Measurements from ENCODE around the gene INTU. TPM values are rescaled to one million over a fixed set of nuclear protein-coding genes. Genes with fewer than 3 reads are reported as not detected.
"Not testable (repeated sequence)": the region's sequence is repeated elsewhere in the genome, so short reads cannot be mapped to it uniquely, and the experiment has no call there.

The INTU gene
- polyA plus RNA-seq, 3 donors = 19.9 to 26.4 (median 25.5) TPM

DNA sequence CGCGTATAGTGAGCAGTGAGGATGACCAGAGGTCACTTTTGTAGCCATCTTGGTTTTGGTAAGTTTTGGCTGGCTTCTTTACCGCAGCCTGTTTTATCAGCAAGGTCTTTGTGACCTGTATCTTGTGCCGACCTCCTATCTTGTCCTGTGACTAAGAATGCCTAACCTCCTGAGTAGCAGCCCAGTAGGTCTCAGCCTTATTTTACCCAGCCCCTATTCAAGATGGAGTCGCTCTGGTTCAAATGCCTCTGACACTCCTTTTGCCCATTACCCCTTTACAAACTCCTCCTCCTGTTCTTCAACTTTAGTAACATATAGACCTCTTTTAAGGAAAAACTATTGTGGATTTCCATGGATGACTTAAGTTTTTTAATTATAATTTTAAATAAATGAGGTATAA lies 2.6 kb upstream of the INTU start:
- DNase-seq (ENCODE audit: extremely low read depth in 1 of 11, low read depth in 9 of 11, low spot score in 4 of 11) = no peak

GRCh38 chr4:127631420-127631819 lies 1.3 kb upstream of the INTU start:
- no peak for DNase-seq (ENCODE audit: extremely low read depth in 1 of 11, low read depth in 9 of 11, low spot score in 4 of 11)

- DNase-seq (ENCODE audit: extremely low read depth in 1 of 11, low read depth in 9 of 11, low spot score in 4 of 11) = no peak
These were observed 1.4 kb downstream of the INTU start for GRCh38 chr4:127634181-127634580.

GRCh38 chr4:127641524-127641923 lies 8.8 kb downstream of the INTU start:
- no peak for DNase-seq (ENCODE audit: extremely low read depth in 1 of 11, low read depth in 9 of 11, low spot score in 4 of 11)

DNA sequence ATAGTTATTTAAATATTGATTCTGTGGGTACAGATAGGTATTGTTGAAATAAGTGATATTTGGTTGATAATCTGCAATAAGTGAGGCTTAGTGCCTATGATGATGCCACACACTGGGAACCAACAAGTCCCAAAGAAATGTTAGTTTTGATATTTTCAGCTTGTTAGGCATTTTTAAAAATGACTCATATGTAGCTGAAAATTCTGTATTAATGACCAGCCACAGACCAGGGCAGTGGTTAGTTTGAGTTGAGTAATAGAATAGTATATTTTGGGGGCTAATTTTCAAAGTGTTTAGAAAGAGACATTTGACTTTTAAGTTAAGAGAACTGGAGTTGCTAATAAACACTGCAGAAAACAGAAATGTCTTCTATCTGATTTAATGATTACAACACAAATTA lies 9.4 kb downstream of the INTU start:
- no peak for DNase-seq (ENCODE audit: extremely low read depth in 1 of 11, low read depth in 9 of 11, low spot score in 4 of 11)

GRCh38 chr4:127643791-127644190 lies 11.0 kb downstream of the INTU start:
- no peak for DNase-seq (ENCODE audit: extremely low read depth in 1 of 11, low read depth in 9 of 11, low spot score in 4 of 11)

GRCh38 chr4:127648061-127648460 lies 15.3 kb downstream of the INTU start:
- DNase-seq (ENCODE audit: extremely low read depth in 1 of 11, low read depth in 9 of 11, low spot score in 4 of 11) = no peak

GRCh38 chr4:127655590-127655989 lies 22.8 kb downstream of the INTU start:
- not testable (repeated sequence) for DNase-seq (ENCODE audit: extremely low read depth in 1 of 11, low read depth in 9 of 11, low spot score in 4 of 11)

GRCh38 chr4:127656047-127656680 lies 23.4 kb downstream of the INTU start:
- DNase-seq (ENCODE audit: extremely low read depth in 1 of 11, low read depth in 9 of 11, low spot score in 4 of 11) = no peak

DNA sequence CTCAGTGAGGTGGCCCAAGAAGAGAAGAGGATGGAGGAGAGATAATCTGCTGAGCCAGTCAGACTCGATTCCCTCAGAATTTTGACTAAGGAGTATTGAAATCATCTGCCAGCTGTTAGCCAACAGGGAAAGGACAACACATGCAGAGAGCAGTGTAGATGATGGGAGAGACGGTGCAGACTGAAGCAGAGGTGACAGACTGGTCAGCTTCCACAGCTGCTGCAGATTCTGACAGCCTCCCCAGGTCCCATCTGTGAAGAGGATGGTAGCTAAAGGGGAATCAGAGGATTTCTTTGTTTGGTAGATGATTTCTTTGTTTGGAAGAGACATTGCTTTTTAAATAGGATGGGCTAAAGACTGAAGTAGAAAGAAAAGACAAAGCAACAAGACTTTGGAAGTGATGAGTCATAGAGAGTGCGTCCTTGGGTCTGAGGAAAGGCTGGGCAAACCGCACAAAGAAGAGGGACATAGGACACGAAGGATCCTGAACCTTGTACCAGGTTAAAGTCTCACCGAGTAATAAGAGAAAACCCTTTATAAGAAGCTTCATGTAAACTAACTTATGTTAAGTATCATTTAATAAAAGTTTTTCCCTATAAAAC lies 27.6 kb downstream of the INTU start:
- DNase-seq (ENCODE audit: extremely low read depth in 1 of 11, low read depth in 9 of 11, low spot score in 4 of 11) = no peak

DNA sequence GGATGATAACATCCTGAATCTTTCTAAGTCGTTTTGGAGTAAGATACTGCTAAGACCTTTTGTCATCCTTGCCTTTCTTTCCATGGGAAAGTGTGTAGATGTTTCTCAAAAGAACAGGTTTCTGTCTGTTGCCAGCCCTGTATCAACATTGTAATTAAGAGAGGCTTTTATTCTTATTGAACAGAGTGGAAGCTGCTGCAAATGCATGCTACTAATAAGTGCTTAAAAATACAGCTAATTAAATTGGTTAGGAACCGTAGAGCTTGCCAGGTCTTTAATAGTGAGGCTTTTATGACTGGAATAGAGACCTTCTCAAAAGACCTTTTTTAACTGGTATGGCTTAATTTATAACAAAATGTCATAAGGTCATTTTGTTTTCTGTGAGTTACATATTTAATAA lies 34.4 kb downstream of the INTU start:
- DNase-seq (ENCODE audit: extremely low read depth in 1 of 11, low read depth in 9 of 11, low spot score in 4 of 11) = no peak

DNA sequence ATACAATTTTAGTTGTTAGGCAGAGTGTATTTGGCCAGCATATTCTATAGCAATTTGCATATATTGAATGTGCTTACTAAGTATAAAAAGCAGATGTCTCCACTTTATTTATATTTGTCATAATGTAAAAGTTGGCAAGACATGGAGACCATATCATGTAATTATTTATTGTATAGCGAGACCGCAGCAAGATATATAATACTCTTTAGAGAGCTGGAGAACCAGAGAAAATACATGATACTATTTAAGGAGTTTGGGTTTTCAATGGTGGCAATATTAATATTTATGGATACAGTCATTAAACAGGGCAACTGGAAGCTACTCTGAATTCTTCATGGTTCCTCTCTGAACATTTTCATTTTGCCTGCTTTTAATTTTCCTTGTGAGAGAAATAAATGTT lies 35.0 kb downstream of the INTU start:
- no peak for DNase-seq (ENCODE audit: extremely low read depth in 1 of 11, low read depth in 9 of 11, low spot score in 4 of 11)

DNA sequence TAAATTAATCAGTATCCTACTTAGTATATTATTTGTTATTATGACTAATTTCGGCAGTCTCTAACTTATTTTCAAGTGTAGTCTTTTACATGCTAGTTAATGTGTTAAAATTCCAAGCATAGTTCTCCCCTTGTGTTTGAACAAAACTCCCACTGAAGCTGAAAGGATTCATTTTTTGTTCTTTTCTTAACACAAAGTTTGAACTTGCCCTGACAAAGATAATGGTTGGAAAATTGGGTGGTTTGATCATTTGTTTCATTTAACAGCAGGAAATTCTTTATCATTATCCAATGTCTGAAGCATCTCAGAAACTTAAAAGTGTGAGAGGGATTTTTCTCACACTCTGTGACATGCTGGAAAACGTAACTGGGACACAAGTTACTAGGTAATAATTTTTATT lies 36.0 kb downstream of the INTU start:
- DNase-seq (ENCODE audit: extremely low read depth in 1 of 11, low read depth in 9 of 11, low spot score in 4 of 11) = no peak

DNA sequence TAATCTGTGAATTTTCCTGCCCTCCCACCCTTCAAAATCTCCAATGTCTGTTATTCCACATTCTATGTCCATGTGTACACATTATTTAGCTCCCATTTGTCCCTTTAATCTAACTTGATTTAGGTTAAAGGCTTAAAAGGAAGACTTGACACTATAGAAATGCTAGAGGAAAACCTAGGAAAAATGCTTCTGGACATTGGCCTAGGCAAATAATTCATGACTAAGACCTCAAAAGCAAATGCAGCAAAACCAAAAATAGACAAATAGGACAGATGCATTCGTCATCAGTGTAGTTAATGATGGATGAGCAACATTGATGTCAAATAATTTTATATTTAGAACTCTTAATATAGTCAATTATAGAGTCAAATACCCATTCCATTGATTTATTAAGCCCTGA lies 36.9 kb downstream of the INTU start:
- DNase-seq (ENCODE audit: extremely low read depth in 1 of 11, low read depth in 9 of 11, low spot score in 4 of 11) = no peak

DNA sequence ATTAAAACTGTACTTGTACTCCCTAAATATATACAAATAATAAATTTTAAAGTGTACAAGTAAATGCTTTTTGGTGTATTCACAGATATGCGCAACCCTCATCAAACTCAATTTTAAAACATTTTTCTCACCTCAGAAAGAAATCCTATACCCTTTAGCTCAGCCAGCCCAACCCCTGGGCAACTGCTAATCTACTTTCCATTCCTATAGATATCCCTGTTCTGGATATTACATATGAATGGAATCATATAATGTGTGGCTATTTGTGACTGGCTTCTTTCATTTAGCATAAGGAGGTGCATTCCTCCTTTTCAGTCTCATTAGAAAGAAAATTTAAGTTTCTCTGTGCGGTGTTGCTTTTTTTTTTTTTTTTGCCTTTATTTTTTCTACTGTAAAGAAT lies 39.4 kb downstream of the INTU start:
- no peak for DNase-seq (ENCODE audit: extremely low read depth in 1 of 11, low read depth in 9 of 11, low spot score in 4 of 11)

GRCh38 chr4:127685292-127685691 lies 52.5 kb downstream of the INTU start:
- DNase-seq (ENCODE audit: extremely low read depth in 1 of 11, low read depth in 9 of 11, low spot score in 4 of 11) = no peak

- DNase-seq (ENCODE audit: extremely low read depth in 1 of 11, low read depth in 9 of 11, low spot score in 4 of 11) = no peak
These were observed 53.9 kb downstream of the INTU start for GRCh38 chr4:127686658-127687057.

DNA sequence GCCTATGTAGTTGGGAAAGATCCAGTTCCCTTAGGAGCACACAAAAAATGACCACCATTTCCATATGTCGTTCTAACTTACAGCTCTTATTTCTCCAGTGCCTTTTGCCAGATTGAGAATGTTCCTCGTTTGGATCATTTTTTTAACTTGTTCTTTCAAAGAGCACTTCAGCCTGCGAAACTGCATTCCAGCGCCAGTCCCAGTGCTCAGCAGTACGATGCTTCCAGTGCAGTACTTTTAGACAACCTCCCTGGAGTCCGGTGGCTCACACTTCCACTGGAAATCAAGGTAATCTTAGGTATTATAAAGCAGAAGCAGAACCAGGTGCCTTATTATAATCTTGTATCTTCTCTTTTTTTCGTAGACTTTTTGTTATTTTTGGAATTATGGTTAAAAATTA lies 54.8 kb downstream of the INTU start:
- DNase-seq (ENCODE audit: extremely low read depth in 1 of 11, low read depth in 9 of 11, low spot score in 4 of 11) = no peak

DNA sequence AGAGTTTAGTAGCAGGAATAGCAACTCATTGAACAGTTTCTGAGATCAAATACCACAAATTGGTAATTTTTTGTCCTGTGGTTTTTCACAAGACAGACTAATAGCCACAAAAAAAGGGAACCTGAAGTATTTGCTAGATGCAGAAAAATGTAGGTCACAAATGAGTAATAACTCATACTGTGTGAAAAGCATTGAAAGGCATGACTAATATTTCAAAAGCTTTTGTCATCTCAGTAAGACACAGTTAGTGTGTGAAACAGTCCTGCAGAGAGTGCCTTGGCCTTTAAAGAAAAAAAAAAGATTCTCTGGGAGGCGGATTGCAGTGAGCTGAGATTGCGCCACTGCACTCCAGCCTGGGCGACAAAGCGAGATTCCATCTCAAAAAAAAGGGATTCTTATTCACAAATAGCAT lies 66.0 kb downstream of the INTU start:
- no peak for DNase-seq (ENCODE audit: extremely low read depth in 1 of 11, low read depth in 9 of 11, low spot score in 4 of 11)

DNA sequence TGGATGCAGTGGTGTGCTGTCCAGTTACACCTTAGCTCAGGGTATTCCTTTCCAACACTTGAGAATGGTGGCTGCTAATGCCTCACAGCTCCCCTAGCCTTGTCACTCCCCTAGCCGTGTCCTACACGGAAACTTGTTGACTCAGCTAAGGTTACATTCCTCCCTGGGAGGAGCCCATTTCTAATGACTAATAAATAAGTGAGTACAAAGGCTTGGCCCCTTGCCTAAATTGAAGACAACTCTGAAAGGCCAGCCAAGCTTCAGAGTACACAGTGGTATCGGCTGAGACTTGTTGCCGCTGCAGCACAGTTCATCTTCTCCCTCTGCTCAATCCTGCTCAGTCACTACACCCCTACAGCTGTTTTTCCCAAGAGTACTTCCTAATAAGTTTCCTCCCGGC lies 76.2 kb downstream of the INTU start:
- peak in 10 of 11 donors; percentile 2 to 48 (median 12) for DNase-seq (ENCODE audit: extremely low read depth in 1 of 11, low read depth in 9 of 11, low spot score in 4 of 11)

- DNase-seq (ENCODE audit: extremely low read depth in 1 of 11, low read depth in 9 of 11, low spot score in 4 of 11) = no peak
These were observed 76.7 kb downstream of the INTU start for GRCh38 chr4:127709456-127709855.

Data from renal cortex interstitium (tissue), 11 donors.